Pancreas (tissue), 10 donors: ENCODE measurements around the gene NFIA. TPM values are rescaled to one million over a fixed set of nuclear protein-coding genes. Genes with fewer than 3 reads are reported as not detected.
A peak's percentile ranks its signal among the peaks of the same experiment; 100 is the strongest.

ENCODE experiments used
- ATAC-seq, 4 donors: fragments of 200-7000 bp; cut with Tn5 transposase; one replicate each; pipeline versions ENCODE4 v1.8.0 to v1.9.1; 2020; ENCODE audit warnings: mild to moderate bottlenecking in 4 of 4, moderate library complexity in 4 of 4
- DNase-seq, 6 donors: peaks; one replicate each; pipeline ENCODE4 v3.0.0-alpha.2; 2020
- FAIRE-seq: peaks from 2 replicates; lab custom pipeline; 2012; peaks lifted over from hg19 to GRCh38; lab: Jason Lieb, UNC
- H3K27ac ChIP-seq, 4 donors: fragments of 200-600 bp; sonication (generic); 1 replicate in 3 of 4; 2 replicates in 1 of 4; pipeline versions ENCODE4 v1.5.0 to v1.8.0; 2020
- H3K27me3 ChIP-seq, 4 donors: fragments of 200-600 bp; one replicate each; pipeline ENCODE4 v1.8.0; 2021
- H3K36me3 ChIP-seq, 3 donors: fragments of 200-600 bp; sonication (generic) in 1 of 3; one replicate each; pipeline versions ENCODE4 v1.5.0 to v1.8.0; 2020 to 2021
- H3K4me1 ChIP-seq, 3 donors: fragments of 200-600 bp; one replicate each; pipeline ENCODE4 v1.8.0; 2021
- H3K4me3 ChIP-seq, 4 donors: fragments of 200-600 bp; sonication (generic) in 2 of 4; one replicate each; pipeline versions ENCODE4 v1.5.0 to v1.8.0; 2020 to 2021
- H3K9me3 ChIP-seq, 4 donors: fragments of 200-600 bp; one replicate each; pipeline ENCODE4 v1.8.0; 2021
- CTCF ChIP-seq, 4 donors: fragments of 200-600 bp; sonication (generic) in 3 of 4; IDR thresholded peaks; one replicate each; pipeline versions ENCODE4 v1.5.0 to v1.8.0; 2021; ENCODE audit warnings: antibody characterized with exemption in 4 of 4
- WGBS, 2 donors: extraction: QIAGEN DNeasy Blood & Tissue Kit; methylation state at CpG; one replicate each; pipeline ENCODE4 v1.1.7; 2013; 5-methylcytosine and 5-hydroxymethylcytosine counted together
- intact Hi-C, 3 donors: fragments of 100-400 bp; cut with DNase I; formaldehyde crosslinking; loops; one replicate each; pipeline versions ENCODE4 v1.11.1 to v1.14.2; 2022
- polyA plus RNA-seq, 2 donors: library from polyadenylated mRNA; stranded (reverse); fragments of 200-250 nt; gene quantifications; one replicate each; pipeline ENCODE4 v1.2.3, GENCODE V29; 2013
- total RNA-seq, 6 donors: library from RNA; stranded (reverse); fragmentation: NEBNext Ultra II Directional in 4 of 6; extraction: Animal tissue kit (Norgen Biotek cat#: 25700) in 4 of 6; gene quantifications; one replicate each; pipeline versions ENCODE4 v1.2.1 to v1.2.4, GENCODE V29; 2021 to 2023
- donor health status: healthy with polysubstance abuse.
- donor health status: DM: no; HTN: no; CAD: no; lungs with moderate emphysema.
- donor health status: DM: no; HTN: no; CAD: no.
- donor health status: control.
- donor health status: control.
- donor health status: Bipolar disorder and iron deficiency.
- donor health status: DM: yes; HTN: yes; CAD: no.
- donor health status: DM: no; HTN: no; CAD: no.
- donor health status: DM: no; HTN: no; CAD: no.
- donor health status: DM: yes; HTN: yes; CAD: no.

Gene NFIA
- total and polyA plus RNA-seq, 8 donors = 4.9 to 48.1 (median 30.2) TPM

DNA sequence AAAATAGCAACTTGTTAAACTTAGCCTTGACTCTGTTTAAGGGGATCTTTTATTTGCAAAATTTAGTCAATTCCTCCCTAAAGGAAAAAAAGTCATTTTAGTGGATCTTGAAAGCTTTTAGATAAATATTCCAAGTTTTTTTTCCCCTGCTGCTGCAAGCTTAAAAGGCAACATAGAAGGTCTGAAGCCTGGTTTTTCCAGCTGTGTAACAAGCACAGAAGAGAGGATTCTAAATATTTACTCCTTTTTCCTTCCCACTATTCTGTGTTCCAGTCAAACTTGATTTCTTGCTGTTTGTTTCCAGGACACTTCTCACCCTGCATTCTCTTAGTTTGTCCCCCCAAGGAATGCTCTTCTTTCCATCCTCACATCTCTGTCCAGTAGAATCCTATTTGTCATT lies 86.7 kb downstream of the NFIA start:
- intact Hi-C loops = no loop called here
- H3K9me3 ChIP-seq = no peaks in the 10 kb centered on the region
- peaks cover 4 to 33% (median 23%) of the 10 kb centered on the region in 3 donors for H3K4me1 ChIP-seq
- no peak overlapping the region for H3K27ac ChIP-seq
- FAIRE-seq (no peak), DNase-seq (no peak), ATAC-seq (no peak)
- no peaks in the 10 kb centered on the region for H3K36me3 ChIP-seq
- H3K27me3 ChIP-seq = no peaks in the 10 kb centered on the region
- TF ChIP-seq CTCF (IDR thresholded peaks at IDR 0.05) = no peak
- no peak overlapping the region for H3K4me3 ChIP-seq

DNA sequence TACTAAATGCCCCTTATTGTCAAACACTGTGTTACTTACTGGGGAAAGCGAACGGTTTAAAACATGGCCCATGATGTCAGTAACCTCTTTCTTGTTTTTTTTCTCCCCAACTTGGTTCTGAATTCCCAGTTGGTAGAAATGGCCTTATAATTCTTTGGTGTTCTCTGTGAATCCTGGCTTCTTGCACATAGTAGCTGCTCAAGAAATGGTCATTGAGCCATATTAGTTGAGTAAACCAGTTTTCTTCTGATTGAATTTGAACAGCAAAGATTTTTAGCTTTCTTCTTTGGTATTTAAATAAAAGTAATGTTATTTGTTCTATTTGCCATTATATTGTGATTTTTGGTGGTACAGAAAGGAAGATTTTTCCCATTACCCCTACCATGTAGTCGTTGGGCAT lies 87.3 kb downstream of the NFIA start:
- 87 to 93% methylated on average over 3 of the region's 3 CpGs for WGBS, 2 donors

DNA sequence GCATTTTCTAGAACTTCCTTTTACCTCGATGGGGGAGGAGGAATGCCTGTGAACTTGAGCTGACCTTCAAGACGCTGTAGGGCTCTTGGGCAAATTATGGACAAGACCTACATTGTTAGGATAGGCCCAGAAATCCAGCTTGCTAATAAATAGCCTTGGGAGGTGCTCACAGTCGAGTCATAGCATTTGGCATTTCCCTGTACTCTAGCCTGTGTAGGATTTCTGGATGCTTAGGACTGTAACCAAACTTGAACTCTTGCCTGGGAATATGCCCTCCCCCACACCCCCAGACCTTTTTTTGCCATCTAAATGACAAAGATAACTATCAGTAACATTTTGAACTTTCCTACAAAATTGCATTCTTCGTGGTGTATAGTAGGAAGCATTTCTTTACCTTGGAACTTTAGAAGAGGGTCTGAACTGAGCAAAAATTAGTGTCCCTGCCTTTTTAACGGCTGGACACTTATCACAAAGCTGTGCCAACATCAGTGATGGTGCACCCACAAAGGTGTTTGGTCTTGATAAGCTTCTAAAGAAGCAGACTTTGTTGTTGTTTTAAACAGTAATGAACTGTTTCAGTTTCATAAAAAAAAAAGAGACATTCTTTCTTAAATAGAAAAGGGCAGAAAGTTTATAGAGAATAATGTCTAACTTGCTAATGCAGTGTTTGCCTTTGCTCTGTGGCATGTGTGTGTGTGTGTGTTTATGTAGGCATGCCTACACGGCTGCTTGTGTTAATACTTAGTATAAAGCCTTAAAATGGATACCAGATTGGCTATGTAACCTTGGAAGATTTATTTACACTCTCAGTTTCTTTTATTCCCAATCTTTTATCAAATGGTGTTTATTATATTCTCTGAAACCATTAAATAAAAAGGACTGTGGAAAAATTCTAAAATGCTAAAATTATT lies 88.2 kb downstream of the NFIA start:
- ATAC-seq (peak; percentile 61 to 74 (median 72)), DNase-seq (no peak), FAIRE-seq (no peak)
- 12 to 15% methylated on average over 6 of the region's 6 CpGs for WGBS, 2 donors
- peaks cover 4 to 33% (median 23%) of the 10 kb centered on the region in 3 donors for H3K4me1 ChIP-seq
- H3K4me3 ChIP-seq = no peak overlapping the region
- no peaks in the 10 kb centered on the region for H3K36me3 ChIP-seq
- H3K9me3 ChIP-seq = no peaks in the 10 kb centered on the region
- H3K27ac ChIP-seq = peak overlapping the region in 3 of 4 donors; percentile 10 to 48 (median 46)
- no peak for TF ChIP-seq CTCF (IDR thresholded peaks at IDR 0.05)
- H3K27me3 ChIP-seq = no peaks in the 10 kb centered on the region
- intact Hi-C loops = no loop called here

More for the DNA sequence above, 87.3 kb downstream of the NFIA start:
- ATAC-seq (no peak), DNase-seq (no peak), FAIRE-seq (no peak)
- H3K4me1 ChIP-seq = peaks cover 4 to 33% (median 23%) of the 10 kb centered on the region in 3 donors
- H3K9me3 ChIP-seq = no peaks in the 10 kb centered on the region
- H3K4me3 ChIP-seq = no peak overlapping the region
- peak overlapping the region in 1 of 4 donors; percentile 46 for H3K27ac ChIP-seq
- no peaks in the 10 kb centered on the region for H3K27me3 ChIP-seq
- no peak for TF ChIP-seq CTCF (IDR thresholded peaks at IDR 0.05)
- intact Hi-C loops = no loop called here
- no peaks in the 10 kb centered on the region for H3K36me3 ChIP-seq

DNA sequence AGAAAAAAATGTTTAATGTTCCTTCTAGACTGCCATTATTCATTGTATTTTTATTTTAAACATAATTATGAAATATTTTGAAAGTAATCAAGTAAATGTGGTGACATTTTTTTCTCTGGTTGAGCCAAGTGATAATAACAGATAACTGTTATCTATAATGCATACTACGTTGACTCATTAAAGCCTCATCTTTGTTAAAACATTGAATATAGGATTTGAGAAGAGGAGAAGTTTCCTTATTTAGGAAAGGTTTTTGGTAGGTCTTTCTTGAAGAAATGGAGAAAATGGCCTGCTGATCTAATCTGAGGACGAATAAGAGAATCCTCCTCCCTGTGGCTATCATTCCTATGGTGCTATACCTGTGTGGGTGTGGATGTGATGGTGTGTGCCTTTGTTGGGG lies 89.0 kb downstream of the NFIA start:
- intact Hi-C loops = no loop called here
- DNase-seq = no peak
- H3K36me3 ChIP-seq = no peaks in the 10 kb centered on the region
- H3K4me1 ChIP-seq = peaks cover 4 to 33% (median 23%) of the 10 kb centered on the region in 3 donors
- no peak for ATAC-seq
- TF ChIP-seq CTCF (IDR thresholded peaks at IDR 0.05) = no peak
- H3K9me3 ChIP-seq = no peaks in the 10 kb centered on the region
- peak overlapping the region in 1 of 4 donors; percentile 48 for H3K27ac ChIP-seq
- FAIRE-seq = peak; percentile 39
- WGBS, 2 donors = 52 to 54% methylated on average over 2 of the region's 2 CpGs
- no peaks in the 10 kb centered on the region for H3K27me3 ChIP-seq
- H3K4me3 ChIP-seq = no peak overlapping the region

- WGBS, 2 donors = 57 to 67% methylated on average over 4 of the region's 4 CpGs
- no peak for DNase-seq
- Histone ChIP-seq H3K9me3 (no peaks in the 10 kb centered on the region), H3K4me1 (peaks cover 4 to 33% (median 23%) of the 10 kb centered on the region in 3 donors), H3K4me3 (no peak overlapping the region), H3K27ac (no peak overlapping the region), H3K27me3 (no peaks in the 10 kb centered on the region), H3K36me3 (no peaks in the 10 kb centered on the region)
- no peak for TF ChIP-seq CTCF (IDR thresholded peaks at IDR 0.05)
- ATAC-seq = no peak
- intact Hi-C loops = no loop called here
- FAIRE-seq = no peak
These were observed 89.6 kb downstream of the NFIA start for GRCh38 chr1:61171974-61172373.
